Effector memory CD8-positive, alpha-beta T cell (primary cell): ENCODE measurements around the gene YPEL2.
"Not testable (repeated sequence)": the region's sequence is repeated elsewhere in the genome, so short reads cannot be mapped to it uniquely, and the experiment has no call there.

Experiments used
- ATAC-seq: fragments of 150-1000 bp; cut with Tn5 transposase; replicated peaks from 2 replicates; pipeline ENCODE4 v1.10.0; 2021; ENCODE audit warnings: mild to moderate bottlenecking, moderate library complexity
- DNase-seq, 3 experiments: peaks; one replicate each; pipeline ENCODE4 v3.0.0; 2021
- H3K27ac Mint-ChIP-seq, 2 donors: one replicate each; pipeline ENCODE4 v1.8.0; 2022; ENCODE audit warnings: mild to moderate bottlenecking in 2 of 2, mixed read lengths in 2 of 2, moderate library complexity in 2 of 2
- H3K27me3 Mint-ChIP-seq, 2 donors: one replicate each; pipeline ENCODE4 v1.8.0; 2022; ENCODE audit warnings: mixed read lengths in 2 of 2
- H3K36me3 Mint-ChIP-seq: one replicate; pipeline ENCODE4 v1.8.0; 2022; ENCODE audit warnings: mild to moderate bottlenecking, moderate library complexity, mixed read lengths; ENCODE audit not compliant: insufficient read depth
- H3K4me1 Mint-ChIP-seq, 2 donors: one replicate each; pipeline ENCODE4 v1.8.0; 2022; ENCODE audit warnings: low read depth in 2 of 2, mixed read lengths in 2 of 2
- H3K4me3 Mint-ChIP-seq, 2 donors: one replicate each; pipeline ENCODE4 v1.8.0; 2022; ENCODE audit warnings: mild to moderate bottlenecking in 2 of 2, mixed read lengths in 2 of 2, moderate library complexity in 2 of 2
- H3K9me3 Mint-ChIP-seq, 2 donors: one replicate each; pipeline ENCODE4 v1.8.0; 2022; ENCODE audit warnings: mixed read lengths in 2 of 2
- total RNA-seq, 9 experiments: gene quantifications; one replicate each; lab custom pipeline; 2026; lab: John Stamatoyannopoulos, UW

YPEL2 gene
- total RNA-seq = 26.9 to 129 (median 66.0) reads per million in 9 experiments

- Mint-ChIP-seq H3K36me3 (peaks cover 4% of the 10 kb centered on the region), H3K27me3 (no peaks in the 10 kb centered on the region), H3K4me3 (peak within 1 kb of the TSS; percentile 84 to 86), H3K9me3 (no peaks in the 10 kb centered on the region), H3K4me1 (peaks cover 40 to 51% of the 10 kb centered on the region in 2 donors), H3K27ac (peak within 1 kb of the TSS; percentile 44 to 69)
- DNase-seq (peak; percentile 76 to 78 (median 77)), ATAC-seq (peak; percentile 87)
Observed at GRCh38 chr17:59331129-59331928, at the start of gene YPEL2. Gene YPEL2, plus strand, starts transcription at chr17:59331655. Its CDS starts 21,755 bp downstream, at chr17:59353410.

GRCh38 chr17:59284317-59284716 is 47.1 kb upstream of the YPEL2 start:
- H3K4me3 Mint-ChIP-seq = no peak overlapping the region

GRCh38 chr17:59287452-59287851 is 44.0 kb upstream of the YPEL2 start:
- no peak for ATAC-seq
- H3K27ac Mint-ChIP-seq = peak overlapping the region in 1 of 2 donors; percentile 41
- no peaks in the 10 kb centered on the region for H3K4me1 Mint-ChIP-seq
- no peaks in the 10 kb centered on the region for H3K36me3 Mint-ChIP-seq
- H3K9me3 Mint-ChIP-seq = no peaks in the 10 kb centered on the region
- H3K27me3 Mint-ChIP-seq = no peaks in the 10 kb centered on the region
- no peak overlapping the region for H3K4me3 Mint-ChIP-seq
- no peak for DNase-seq

More at GRCh38 chr17:59284317-59284716, 47.1 kb upstream of the YPEL2 start:
- no peaks in the 10 kb centered on the region for H3K9me3 Mint-ChIP-seq
- H3K4me1 Mint-ChIP-seq = no peaks in the 10 kb centered on the region
- H3K36me3 Mint-ChIP-seq = no peaks in the 10 kb centered on the region
- no peak overlapping the region for H3K27ac Mint-ChIP-seq
- H3K27me3 Mint-ChIP-seq = no peaks in the 10 kb centered on the region
- no peak for ATAC-seq
- no peak for DNase-seq

GRCh38 chr17:59287891-59288290 is 43.6 kb upstream of the YPEL2 start:
- Mint-ChIP-seq H3K4me1 (no peaks in the 10 kb centered on the region), H3K36me3 (no peaks in the 10 kb centered on the region), H3K4me3 (no peak overlapping the region), H3K9me3 (no peaks in the 10 kb centered on the region), H3K27ac (no peak overlapping the region), H3K27me3 (no peaks in the 10 kb centered on the region)
- DNase-seq = no peak
- no peak for ATAC-seq

GRCh38 chr17:59289981-59290301 is 41.5 kb upstream of the YPEL2 start:
- ATAC-seq (no peak), DNase-seq (no peak)
- Mint-ChIP-seq H3K9me3 (no peaks in the 10 kb centered on the region), H3K36me3 (no peaks in the 10 kb centered on the region), H3K4me3 (no peak overlapping the region), H3K4me1 (no peaks in the 10 kb centered on the region), H3K27ac (no peak overlapping the region), H3K27me3 (no peaks in the 10 kb centered on the region)

GRCh38 chr17:59290302-59290998 is 41.0 kb upstream of the YPEL2 start:
- ATAC-seq, H3K4me3 Mint-ChIP-seq, H3K27ac Mint-ChIP-seq: not testable (repeated sequence)

GRCh38 chr17:59292174-59292523 is 39.3 kb upstream of the YPEL2 start:
- no peaks in the 10 kb centered on the region for H3K4me1 Mint-ChIP-seq
- no peak for DNase-seq
- no peak overlapping the region for H3K27ac Mint-ChIP-seq
- H3K9me3 Mint-ChIP-seq = no peaks in the 10 kb centered on the region
- ATAC-seq = no peak
- H3K36me3 Mint-ChIP-seq = no peaks in the 10 kb centered on the region
- H3K27me3 Mint-ChIP-seq = peaks cover 0 to 2% of the 10 kb centered on the region in 2 donors
- no peak overlapping the region for H3K4me3 Mint-ChIP-seq

More at GRCh38 chr17:59290302-59290998, 41.0 kb upstream of the YPEL2 start:
- not testable (repeated sequence) for H3K9me3 Mint-ChIP-seq, H3K36me3 Mint-ChIP-seq, DNase-seq, H3K4me1 Mint-ChIP-seq, H3K27me3 Mint-ChIP-seq

- Mint-ChIP-seq H3K27ac (no peak overlapping the region), H3K4me3 (no peak overlapping the region), H3K27me3 (peaks cover 0 to 6% of the 10 kb centered on the region in 2 donors), H3K9me3 (no peaks in the 10 kb centered on the region), H3K36me3 (no peaks in the 10 kb centered on the region), H3K4me1 (no peaks in the 10 kb centered on the region)
- ATAC-seq (no peak), DNase-seq (no peak)
Observed at GRCh38 chr17:59296190-59296589, 35.3 kb upstream of the YPEL2 start.

GRCh38 chr17:59298521-59298920 is 32.9 kb upstream of the YPEL2 start:
- no peaks in the 10 kb centered on the region for H3K4me1 Mint-ChIP-seq
- ATAC-seq = no peak

GRCh38 chr17:59299400-59300092 is 31.9 kb upstream of the YPEL2 start:
- Mint-ChIP-seq H3K4me1 (no peaks in the 10 kb centered on the region), H3K36me3 (no peaks in the 10 kb centered on the region), H3K4me3 (no peak overlapping the region), H3K27me3 (peaks cover 0 to 6% of the 10 kb centered on the region in 2 donors), H3K9me3 (no peaks in the 10 kb centered on the region), H3K27ac (no peak overlapping the region)
- ATAC-seq (no peak), DNase-seq (no peak)

More at GRCh38 chr17:59298521-59298920, 32.9 kb upstream of the YPEL2 start:
- H3K27ac Mint-ChIP-seq = peak overlapping the region in 1 of 2 donors; percentile 69
- H3K9me3 Mint-ChIP-seq = no peaks in the 10 kb centered on the region
- no peak overlapping the region for H3K4me3 Mint-ChIP-seq
- H3K36me3 Mint-ChIP-seq = no peaks in the 10 kb centered on the region
- DNase-seq = no peak
- H3K27me3 Mint-ChIP-seq = peaks cover 0 to 6% of the 10 kb centered on the region in 2 donors

GRCh38 chr17:59300941-59301340 is 30.5 kb upstream of the YPEL2 start:
- no peaks in the 10 kb centered on the region for H3K36me3 Mint-ChIP-seq
- H3K27me3 Mint-ChIP-seq = peaks cover 0 to 11% of the 10 kb centered on the region in 2 donors
- H3K4me3 Mint-ChIP-seq = no peak overlapping the region
- DNase-seq = no peak
- H3K9me3 Mint-ChIP-seq = no peaks in the 10 kb centered on the region
- no peak overlapping the region for H3K27ac Mint-ChIP-seq
- ATAC-seq = no peak
- H3K4me1 Mint-ChIP-seq = no peaks in the 10 kb centered on the region

GRCh38 chr17:59304811-59305210 is 26.6 kb upstream of the YPEL2 start:
- ATAC-seq (no peak), DNase-seq (no peak)
- Mint-ChIP-seq H3K27me3 (peaks cover 0 to 6% of the 10 kb centered on the region in 2 donors), H3K9me3 (no peaks in the 10 kb centered on the region), H3K27ac (no peak overlapping the region), H3K36me3 (no peaks in the 10 kb centered on the region), H3K4me3 (no peak overlapping the region), H3K4me1 (no peaks in the 10 kb centered on the region)

- no peak for ATAC-seq
- Mint-ChIP-seq H3K4me1 (peaks cover 2 to 3% of the 10 kb centered on the region in 2 donors), H3K36me3 (no peaks in the 10 kb centered on the region), H3K9me3 (no peaks in the 10 kb centered on the region), H3K27me3 (no peaks in the 10 kb centered on the region), H3K4me3 (no peak overlapping the region), H3K27ac (no peak overlapping the region)
- DNase-seq = no peak
Observed at GRCh38 chr17:59310263-59310920, 21.1 kb upstream of the YPEL2 start.
